Globus pallidus (tissue), 1 donor: Measurements from ENCODE around the gene CDC45.

ENCODE experiments used
- DNase-seq: peaks from one replicate; pipeline ENCODE4 v3.0.0-alpha.2; 2015; ENCODE audit warnings: low spot score

CDC45 gene

DNA sequence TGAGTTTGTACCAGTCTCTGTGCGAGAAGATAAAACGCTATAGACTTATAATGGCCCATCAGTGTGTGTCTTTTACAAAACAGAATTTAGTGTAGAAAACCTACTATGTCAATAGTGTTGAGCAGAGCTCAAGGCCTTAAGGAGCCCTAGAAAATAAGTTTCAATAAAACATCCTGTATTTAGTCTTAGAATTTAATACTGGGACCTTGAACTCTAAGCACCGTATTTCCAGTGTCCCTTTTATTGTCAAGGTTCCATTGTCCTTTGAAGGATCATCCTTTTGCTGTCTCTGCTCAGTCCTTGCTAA, 16.6 kb downstream of the CDC45 start:
- no peak for DNase-seq

DNA sequence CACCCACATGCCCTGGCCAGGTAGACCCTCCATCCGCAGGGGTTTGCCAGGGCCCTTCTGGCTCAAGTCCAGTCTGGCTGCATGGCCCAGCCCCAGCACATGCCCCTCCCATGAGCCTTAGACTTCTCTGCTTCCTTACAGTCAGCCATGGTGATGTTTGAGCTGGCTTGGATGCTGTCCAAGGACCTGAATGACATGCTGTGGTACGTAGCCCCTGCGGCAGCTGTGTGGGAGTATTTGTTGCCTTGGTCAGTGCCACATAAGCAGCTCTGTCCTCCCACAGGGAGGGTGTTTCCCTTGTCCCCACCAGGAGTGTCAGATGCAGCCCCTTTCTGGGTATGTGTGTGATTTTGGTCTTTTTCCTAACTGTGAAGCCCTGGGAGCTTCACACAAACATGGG, 17.5 kb downstream of the CDC45 start:
- no peak for DNase-seq

DNA sequence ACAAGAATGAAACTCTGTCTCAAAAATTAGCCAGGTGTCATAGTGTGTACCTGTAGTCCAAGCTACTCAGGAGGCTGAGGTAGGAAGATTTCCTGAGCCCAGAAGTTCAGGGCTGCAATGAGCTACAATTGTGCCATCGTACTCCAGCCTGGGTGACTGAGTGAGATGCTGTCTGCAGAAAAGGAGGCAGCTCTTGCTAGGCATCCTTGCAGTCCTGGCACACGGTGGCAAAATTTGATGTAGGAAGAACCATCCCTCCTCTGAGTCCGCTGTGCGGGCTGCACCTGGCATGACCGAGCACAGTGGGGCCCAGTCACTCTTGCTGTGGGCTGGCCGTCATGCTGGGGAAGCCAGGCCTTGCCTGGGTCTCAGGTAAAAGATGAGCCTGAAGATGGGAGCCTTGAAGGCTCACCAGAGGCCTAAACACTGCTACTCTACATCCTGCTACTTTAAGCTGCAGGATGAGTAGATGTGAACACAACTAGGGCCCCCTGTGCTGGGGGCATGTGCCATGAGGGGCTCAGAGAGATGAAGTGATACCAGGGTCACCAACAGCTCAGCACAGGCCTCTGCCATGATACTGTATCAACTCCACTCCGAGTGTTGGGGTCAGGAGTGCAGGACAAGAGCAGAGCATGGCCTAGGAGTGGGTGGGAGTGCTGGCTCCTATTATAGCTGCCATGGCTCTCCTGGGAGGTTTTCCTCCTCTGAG, 18.6 kb downstream of the CDC45 start:
- DNase-seq, result no peak

DNA sequence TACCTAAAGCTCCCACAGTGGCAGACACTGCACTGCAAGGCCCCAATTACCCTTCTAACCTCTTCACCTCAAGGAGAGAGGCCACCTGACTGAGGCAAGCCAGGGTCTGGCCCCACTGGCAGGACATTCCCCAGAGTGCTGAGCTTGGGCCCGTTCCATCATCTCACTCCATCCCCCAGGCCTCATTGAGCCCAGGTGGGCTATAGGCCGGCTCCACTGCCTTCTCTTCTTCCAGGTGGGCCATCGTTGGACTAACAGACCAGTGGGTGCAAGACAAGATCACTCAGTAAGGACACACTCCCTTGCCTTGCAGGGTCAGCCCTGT, 19.1 kb downstream of the CDC45 start:
- no peak for DNase-seq

DNA sequence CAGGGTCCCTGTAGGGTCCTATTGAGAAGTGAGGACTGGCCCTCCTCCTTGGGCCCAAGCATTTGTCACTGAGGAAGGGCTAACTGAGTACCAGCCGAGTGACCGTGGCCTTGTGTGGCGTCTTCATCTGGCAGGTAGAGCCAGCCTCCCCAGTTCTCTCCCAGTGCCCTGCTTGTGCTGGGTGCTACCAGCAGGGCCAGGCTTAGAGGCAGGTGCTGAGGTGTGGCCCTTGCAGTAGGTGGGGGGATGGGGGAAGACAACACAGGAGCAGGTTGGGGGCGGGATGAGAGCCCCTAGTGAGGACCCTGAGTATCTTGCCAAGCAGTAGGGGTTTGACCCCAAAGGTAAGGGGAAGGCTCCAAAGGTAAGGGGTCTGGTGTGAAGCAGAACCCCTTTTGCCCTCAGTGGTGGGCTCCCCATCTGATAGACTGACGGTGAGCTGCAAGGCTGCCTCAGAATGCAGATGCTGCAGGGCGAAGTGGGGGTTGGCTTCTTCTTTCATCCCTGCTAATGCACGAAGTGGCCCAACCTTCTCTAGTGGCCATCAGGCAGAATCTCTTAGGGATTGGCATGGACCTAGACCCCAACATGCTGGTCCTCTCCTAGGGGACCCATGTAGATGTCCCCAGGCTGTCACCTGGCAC, 19.6 kb downstream of the CDC45 start:
- no peak for DNase-seq

DNA sequence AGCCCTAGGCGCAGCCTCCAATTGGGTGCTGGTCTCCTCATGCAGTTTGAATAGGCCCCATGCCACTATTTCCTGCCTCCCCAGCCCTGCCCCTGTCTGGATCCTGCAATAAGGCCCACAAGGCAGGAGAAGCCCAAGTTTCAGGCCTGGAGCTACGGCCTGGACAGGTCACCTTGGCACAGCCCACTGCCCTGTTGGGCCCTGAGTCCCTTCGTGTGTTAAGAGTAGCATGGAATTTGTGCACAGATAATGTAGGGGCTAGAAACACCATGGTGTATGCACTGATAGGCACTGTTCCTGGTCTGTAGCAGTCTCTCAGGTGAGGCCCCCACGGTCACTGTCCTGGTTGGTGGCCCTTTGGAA, 20.1 kb downstream of the CDC45 start:
- DNase-seq, result no peak

DNA sequence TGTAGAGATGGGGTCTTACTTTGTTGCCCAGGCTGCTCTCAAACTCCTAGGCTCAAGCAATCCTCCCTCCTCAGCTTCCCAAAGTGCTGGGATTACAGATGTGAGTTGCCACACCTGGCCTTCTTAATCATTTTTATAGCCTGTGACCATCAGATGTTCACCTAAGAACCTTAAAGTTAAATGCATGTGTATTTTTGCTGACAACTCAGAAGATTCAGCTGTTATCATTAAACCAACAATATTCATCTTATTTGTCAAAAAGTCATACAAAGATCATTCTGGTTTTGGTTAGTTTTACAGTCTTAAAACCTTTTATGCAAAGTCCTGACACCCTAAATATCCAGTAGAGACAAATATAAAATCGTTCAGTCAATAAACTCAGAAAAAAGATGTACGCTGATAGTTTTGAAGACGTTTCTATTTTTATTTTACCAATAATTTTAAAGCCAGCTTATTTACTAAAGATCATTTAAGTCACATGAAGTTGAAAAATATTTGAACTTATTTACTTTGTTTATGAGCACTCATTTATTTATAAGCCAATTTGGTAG, 22.3 kb downstream of the CDC45 start:
- DNase-seq, result no peak

DNA sequence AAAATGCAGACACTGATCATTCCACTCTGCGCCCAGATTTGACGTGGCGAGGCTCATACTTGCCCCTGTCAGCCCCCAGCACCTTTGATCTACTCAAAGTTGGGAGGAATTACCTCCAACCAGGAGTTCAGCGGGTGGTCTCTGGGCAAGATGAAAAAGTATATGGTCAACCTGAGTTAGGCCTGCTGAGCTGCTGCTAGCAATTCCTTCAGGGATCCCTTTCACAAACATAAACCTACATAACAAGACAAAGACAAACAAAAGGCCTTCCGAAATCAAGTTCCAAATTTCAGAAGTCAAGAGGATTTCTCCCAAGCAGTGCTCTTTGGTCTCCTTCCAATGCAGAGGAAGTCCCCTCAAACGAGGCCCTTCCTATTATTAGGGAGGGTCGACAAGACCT, 23.6 kb downstream of the CDC45 start:
- DNase-seq, result no peak

DNA sequence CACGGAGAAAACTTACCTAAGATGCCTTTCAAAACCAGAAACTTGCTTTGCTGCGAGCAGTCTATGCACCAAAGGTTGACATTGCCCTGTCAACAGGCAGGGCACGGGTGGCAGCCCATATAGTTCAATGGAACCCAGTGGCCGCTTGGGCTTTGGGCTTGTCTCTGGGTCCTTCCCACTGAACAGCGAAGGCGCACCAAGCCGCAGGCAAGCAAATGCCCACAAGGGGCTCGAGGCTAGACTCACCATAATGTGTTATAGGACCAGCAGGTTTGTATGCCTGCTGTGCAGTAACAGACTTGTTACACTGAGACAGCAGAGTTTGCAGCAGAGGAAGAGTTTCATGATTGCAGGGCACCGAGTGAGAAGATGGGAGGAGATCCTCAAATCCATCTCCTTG, 24.1 kb downstream of the CDC45 start:
- DNase-seq, result no peak

DNA sequence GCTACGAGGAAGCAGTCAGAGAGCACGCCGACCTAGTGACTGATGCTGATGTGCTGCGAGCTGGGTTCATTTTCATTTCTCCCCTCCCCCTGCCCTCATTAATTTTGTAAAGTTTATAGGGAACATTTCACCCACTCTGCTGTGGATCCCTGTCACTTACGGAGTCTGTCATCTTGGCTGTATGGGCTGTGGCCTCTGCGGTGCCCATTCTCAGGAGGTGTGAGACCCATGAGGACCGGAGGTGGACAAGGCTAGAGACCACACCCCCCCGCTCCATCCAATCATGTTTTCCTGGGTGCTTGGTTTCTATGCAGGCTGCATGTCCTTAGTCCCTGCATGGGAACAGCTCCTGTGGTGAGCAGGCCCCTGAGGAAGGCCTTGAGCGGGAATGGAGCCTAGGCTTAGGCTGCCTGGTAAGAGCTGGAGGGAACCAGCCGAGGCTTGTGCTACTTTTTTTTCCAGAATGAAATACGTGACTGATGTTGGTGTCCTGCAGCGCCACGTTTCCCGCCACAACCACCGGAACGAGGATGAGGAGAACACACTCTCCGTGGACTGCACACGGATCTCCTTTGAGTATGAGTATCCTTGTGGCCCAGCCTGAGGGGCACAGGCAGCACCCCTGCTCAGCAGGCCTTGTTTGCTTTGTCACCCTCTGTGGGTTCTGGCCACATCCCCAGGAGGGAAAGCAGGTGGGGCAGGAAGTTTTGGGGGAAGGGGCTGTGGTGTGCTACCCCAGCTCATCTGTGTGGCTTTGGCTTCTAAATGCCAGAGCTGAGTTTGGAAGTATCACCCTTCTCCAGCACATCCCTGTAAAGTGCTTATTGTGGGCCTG, 25.4 kb downstream of the CDC45 start:
- DNase-seq, result no peak

DNA sequence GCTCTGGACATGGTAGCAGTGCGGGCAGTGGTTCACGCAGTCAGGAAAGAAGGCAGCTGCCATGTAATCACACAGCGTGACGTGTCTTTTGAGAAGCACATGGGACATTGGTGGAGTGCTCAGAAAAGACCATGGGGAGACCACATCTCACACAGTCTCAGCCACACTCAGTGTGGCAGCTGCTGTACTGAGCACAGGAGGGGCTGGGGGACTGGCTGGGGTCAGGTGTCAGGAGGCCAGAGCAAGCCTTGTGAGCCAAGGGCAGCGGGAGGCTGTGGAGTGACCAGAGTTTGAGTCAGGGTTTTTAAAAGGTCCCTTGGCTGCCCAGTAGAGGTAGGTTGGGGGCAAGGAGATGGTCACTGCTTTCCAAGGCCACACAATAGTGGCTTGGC, 26.0 kb downstream of the CDC45 start:
- no peak for DNase-seq

DNA sequence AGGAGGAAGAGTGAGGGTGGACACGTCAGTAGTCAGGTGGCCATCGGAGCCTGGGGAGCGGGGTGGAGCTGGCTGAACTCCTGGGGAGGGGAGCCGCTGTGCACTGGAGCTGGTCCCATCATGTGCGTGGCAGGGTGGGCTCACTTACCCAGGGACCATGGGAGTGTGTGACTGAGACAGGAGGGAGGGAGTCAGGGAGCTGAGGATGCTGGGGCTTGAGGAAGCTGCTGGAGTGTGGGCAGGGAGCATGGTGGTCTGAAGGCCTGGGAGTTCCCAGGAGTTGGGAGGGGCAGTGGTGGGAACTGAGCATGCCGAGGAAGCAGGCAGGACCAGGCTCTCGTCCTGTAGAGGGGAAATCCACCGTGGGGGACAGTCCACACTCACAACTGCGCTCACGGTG, 26.5 kb downstream of the CDC45 start:
- DNase-seq, result no peak

DNA sequence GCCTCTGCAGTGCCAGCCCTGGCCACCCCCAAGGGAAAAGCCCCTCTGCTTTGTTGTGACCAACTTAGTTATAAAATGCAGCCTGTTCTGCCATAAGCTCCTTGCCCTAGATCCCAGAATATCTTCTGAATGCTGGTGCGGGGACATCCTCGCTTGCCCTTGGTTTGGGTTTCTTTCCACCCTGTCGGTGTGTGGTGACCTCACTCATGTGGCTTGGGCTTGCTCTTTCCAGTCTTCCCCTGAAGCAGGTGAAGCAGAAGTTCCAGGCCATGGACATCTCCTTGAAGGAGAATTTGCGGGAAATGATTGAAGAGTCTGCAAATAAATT, 27.8 kb downstream of the CDC45 start:
- DNase-seq, result no peak

DNA sequence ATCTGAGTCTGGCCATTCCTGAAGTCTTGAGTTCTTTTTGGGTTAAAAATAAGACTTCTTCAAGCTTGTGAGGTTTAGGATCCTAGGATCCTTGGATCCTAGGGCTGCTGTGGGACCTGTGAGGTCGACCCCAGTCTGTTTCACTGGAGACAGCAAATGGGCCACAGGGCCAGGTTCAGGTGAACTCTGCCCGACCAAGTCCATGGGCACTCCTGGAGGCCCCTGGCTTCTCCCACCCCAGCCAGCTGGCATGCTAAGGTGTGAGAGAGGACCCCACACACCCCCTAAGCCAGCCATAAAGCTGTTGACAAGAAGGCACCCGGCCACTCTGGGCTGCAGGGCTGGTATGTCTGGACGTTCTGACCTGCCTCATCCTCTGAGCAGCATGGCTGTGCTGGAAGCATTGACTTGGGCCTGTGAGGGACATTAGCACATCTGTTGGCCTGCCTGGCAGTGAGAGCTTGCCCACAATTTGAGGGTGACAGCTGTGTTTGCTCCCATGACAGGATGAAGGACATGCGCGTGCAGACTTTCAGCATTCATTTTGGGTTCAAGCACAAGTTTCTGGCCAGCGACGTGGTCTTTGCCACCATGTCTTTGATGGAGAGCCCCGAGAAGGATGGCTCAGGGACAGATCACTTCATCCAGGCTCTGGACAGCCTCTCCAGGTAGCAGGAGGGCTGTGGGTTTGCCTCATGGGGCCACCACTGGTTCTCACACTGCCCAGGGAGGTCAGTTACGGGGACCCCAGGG, 28.5 kb downstream of the CDC45 start:
- DNase-seq, result no peak

DNA sequence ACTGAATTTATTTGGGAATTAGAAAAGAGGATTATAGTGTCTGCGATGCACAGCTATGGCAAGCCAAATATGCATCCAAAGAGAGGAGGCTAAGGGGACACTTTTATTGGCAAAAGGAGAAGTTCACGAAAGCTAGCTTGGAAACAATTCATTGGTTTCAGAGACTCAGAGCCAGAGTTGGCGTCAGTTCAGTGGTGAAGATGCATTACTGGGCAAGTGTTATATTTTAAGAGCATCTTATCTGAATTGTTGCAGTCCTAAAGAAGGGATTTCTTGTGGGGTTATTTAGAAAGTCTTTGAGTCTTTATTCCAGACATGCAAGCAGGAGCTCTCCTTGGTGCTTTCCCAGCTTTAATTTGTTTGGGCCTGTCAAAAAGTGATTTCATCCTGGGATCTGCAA, 29.5 kb downstream of the CDC45 start:
- DNase-seq, result no peak

DNA sequence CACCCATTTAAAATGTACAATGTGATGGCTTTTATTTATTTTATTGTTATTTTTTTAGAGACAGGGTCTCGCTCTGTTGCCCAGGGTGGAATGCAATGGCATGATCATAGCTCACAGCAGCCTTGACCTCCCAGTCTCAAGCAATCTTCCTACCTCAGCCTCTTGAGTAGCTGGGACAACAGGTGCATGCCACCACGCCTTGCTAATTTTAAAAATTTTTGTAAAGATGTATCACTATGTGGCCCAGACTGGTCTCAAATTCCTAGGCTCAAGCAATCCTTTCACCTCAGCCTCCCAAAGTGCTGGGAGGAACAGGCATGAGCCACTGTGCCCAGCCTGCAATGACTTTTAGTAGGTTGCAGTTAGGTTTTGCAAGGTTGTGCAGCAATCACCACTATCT, 30.2 kb downstream of the CDC45 start:
- no peak for DNase-seq

DNA sequence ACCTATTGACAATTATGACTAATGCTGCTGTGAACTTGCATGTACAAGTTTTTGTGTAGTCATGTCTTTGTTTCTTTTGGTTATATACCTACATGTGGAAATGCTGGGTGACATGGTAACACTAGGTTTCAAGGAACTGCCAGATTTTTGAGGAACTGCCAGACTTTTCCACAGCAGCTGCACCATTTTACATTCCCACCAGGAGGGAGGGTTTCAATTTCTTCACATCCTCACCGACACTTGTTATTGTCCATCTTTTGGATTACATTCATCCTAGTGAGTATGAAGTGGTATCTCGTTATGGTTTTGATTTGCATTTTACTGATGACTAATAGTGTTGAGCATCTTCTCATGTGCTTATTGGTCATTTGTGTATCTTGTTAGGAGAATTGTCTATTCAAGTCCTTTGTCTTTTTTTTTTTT, 31.2 kb downstream of the CDC45 start:
- DNase-seq, result no peak

DNA sequence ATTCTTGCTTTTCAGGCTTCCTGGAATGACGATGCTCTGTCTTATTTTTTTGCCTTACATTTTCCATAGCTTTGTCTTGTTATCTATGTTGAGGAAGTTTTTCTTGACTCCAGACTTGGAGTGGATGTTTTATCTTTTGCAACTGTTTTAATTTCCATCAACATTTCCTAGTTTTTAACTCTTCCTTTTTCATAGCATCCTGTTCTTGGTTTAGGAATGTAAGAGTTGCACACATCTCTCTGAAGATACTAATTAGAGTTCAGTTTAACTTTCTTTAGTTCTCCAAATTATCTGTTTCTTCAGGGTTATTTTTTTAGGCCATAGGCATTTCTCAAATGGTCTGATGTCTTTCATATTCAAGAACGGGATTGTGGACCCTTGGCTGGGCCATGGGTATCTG, 34.1 kb downstream of the CDC45 start:
- DNase-seq, result no peak

DNA sequence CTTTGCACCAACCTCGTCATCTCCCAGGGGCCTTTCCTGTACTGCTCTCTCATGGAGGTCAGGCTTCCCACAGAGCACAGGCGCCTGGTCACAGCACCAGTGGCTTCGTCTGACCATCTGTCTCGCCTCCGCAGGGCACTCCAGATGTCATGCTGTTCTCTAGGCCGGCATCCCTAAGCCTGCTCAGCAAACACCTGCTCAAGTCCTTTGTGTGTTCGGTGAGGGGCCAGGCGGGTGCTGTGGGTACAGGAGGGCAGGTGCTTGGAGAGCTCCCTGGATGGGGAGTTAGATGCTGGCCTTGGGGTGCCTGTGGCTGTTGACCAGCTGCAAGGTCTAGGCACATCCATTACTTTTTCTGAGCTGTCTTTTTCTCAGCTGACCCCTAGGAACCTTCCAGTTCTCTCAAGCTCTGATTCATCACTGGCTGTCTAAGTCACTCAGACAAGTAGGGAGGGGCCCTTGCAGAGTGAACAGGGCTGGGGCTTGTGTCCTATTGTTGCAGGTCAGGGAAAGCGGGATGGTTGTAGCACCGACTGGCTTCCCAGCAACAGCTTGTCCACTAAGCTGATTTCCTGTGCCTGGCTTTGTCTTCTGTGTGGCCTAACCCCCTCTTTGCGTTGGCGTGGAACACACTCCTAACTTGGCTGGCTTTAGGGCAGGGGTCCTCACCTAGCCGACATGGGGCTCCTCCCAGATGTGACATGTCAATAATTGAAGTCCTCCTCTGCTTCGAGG, 35.3 kb downstream of the CDC45 start:
- DNase-seq, result no peak

DNA sequence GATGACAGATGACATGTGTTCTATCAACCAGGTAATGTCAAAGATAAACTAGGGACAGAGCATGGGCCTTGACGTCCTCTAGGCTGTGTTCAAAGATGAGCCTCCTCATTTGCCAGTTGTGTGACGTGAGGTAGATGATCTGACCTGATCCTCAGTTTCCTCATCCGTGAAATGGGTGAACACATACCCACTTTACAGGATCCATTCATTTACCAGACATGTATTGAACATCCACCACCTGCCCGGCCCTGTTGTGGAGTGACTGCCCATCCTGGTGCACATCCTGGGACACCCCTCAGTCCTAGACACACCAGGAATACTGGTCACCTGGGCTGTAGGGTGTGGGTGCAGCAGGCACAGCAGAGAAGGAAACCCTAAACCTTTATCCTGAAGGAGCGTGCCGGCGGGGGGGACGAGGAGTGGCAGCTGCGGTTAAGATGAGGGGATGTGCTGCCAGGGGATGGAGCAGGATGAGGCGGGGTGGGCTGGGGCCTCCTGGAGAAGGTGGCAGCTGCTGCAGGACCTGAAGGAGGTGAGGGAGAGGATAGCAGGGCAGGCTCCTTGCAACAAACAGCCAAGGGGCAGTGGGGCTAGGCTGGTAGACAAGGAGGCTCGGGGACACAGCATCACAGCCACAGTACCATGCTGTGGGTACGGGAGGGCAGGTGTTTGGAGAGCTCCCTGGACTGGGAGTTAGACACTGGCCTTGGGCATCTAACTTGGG, 36.1 kb downstream of the CDC45 start:
- DNase-seq, result no peak

DNA sequence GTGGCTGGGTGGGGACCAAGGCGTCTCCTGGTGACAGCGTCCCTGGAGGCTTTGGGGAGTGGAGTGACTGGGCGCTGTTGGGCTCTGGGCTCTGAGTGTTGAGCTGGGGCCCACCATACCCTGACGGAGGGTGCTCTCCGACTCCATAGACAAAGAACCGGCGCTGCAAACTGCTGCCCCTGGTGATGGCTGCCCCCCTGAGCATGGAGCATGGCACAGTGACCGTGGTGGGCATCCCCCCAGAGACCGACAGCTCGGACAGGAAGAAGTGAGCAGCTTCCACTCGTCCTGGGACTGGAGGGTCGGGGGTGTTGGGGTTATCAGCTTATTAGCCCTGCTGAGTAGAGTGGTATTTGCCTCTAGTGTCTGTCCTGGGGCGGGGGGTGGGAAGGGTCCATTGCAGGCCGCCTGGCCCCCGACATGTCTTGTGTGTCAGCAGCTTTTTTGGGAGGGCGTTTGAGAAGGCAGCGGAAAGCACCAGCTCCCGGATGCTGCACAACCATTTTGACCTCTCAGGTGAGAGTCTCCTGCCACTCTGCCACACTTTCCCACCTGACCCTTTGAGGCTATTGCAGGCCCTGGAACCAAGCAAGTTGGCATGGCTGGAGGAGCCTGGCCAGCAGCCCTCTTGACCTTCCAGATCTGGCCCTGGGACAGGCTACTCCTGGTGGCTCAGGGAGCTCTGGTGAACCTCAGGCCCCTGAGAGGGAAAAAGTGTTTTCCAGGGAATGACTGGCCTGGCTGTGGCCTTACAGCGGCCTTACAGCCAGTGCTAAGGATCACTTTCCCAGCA, 36.9 kb downstream of the CDC45 start:
- no peak for DNase-seq
